ENCODE results near the gene PPP2CA. TPM values are rescaled to one million over a fixed set of nuclear protein-coding genes. Genes with fewer than 3 reads are reported as not detected.
A peak's percentile ranks its signal among the peaks of the same experiment; 100 is the strongest.

The PPP2CA gene
- total and polyA plus RNA-seq, 8 donors: 109 to 153 (median 135) TPM

DNA sequence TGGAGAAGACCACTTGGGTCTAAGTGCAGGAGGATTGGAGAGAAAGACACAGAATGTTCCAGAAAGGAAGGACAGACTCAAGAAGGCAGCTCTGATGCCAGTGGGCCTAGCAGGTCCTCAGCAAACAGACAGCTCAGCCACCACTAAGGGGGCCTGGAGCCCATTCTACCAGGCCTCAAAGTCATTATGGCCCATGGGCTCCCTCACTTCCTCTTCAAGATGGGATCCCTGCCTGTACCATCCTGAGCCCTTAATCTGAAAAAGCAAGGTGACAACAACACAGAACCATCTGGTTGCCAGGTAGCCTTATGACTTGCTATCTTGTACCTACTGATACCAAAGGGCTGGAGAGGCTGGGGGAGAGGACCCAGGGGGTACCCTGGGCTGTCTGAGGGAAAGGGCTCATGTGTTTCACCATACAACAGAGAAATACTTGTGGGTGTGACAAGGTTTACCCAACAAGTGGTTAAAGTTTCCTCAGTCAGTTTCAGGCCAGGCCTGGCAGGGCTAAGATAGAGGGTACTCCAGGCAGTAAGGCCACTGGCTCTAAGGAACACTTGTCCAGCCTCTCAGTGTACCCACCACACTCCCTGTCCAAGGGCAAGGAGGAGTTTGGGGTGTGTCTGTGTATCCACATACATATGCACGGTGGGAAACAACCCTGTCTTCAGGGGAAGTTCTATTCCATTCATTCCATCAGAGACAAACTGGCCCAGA, 80.7 kb downstream of the PPP2CA start:
- Histone ChIP-seq H3K36me3 (peaks cover 0 to 77% of the 10 kb centered on the region in 2 donors), H3K4me3 (no peak overlapping the region), H3K27ac (peak overlapping the region in 1 of 2 donors; percentile 34), H3K27me3 (no peaks in the 10 kb centered on the region), H3K4me1 (peaks cover 0 to 35% of the 10 kb centered on the region in 2 donors), H3K9me3 (no peaks in the 10 kb centered on the region)
- ATAC-seq (no peak), DNase-seq (no peak)
- TF ChIP-seq, protein P1, sequence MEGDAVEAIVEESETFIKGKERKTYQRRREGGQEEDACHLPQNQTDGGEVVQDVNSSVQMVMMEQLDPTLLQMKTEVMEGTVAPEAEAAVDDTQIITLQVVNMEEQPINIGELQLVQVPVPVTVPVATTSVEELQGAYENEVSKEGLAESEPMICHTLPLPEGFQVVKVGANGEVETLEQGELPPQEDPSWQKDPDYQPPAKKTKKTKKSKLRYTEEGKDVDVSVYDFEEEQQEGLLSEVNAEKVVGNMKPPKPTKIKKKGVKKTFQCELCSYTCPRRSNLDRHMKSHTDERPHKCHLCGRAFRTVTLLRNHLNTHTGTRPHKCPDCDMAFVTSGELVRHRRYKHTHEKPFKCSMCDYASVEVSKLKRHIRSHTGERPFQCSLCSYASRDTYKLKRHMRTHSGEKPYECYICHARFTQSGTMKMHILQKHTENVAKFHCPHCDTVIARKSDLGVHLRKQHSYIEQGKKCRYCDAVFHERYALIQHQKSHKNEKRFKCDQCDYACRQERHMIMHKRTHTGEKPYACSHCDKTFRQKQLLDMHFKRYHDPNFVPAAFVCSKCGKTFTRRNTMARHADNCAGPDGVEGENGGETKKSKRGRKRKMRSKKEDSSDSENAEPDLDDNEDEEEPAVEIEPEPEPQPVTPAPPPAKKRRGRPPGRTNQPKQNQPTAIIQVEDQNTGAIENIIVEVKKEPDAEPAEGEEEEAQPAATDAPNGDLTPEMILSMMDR (IDR thresholded peaks at IDR 0.05): no peak
- intact Hi-C loops (cut with DNase I): no loop called here

Small RNA genes lying within 50 kb of the gene (microRNA-seq; reads per million reads assigned to microRNA genes)
- gene MIR3661: 0 to 0.55 reads per million in 2 donors

Other genes with a start within 250 kb of the PPP2CA start
- 100 to 1,000 TPM; 144 to 186 TPM for gene VDAC1, start 221.1 kb downstream of the PPP2CA start, total RNA-seq
- 100 to 1,000 TPM; 118 to 143 (median 130) TPM for gene VDAC1, start 221.1 kb downstream of the PPP2CA start, polyA plus RNA-seq (ENCODE audit: insufficient read length in 6 of 6)
- gene TCF7, start 111.4 kb downstream of the PPP2CA start, total RNA-seq: 1 to 10 TPM; 4.8 to 5.1 TPM
- gene TCF7, start 111.4 kb downstream of the PPP2CA start, polyA plus RNA-seq (ENCODE audit: insufficient read length in 6 of 6): 10 to 100 TPM; 16.0 to 18.8 (median 17.9) TPM
- gene SKP1, start 49.1 kb downstream of the PPP2CA start, total RNA-seq: 100 to 1,000 TPM; 259 to 298 TPM
- 100 to 1,000 TPM; 520 to 584 (median 569) TPM for gene SKP1, start 49.1 kb downstream of the PPP2CA start, polyA plus RNA-seq (ENCODE audit: insufficient read length in 6 of 6)
- gene CDKL3, start 141.1 kb upstream of the PPP2CA start, total RNA-seq: 1 to 10 TPM; 2.4 to 2.9 TPM
- 1 to 10 TPM; 4.5 to 5.8 (median 5.6) TPM for gene CDKL3, start 141.1 kb upstream of the PPP2CA start, polyA plus RNA-seq (ENCODE audit: insufficient read length in 6 of 6)
- gene UBE2B, start 145.5 kb upstream of the PPP2CA start, total RNA-seq: 100 to 1,000 TPM in 1 of 2 donors, 10 to 100 TPM in 1; 95.9 to 102 TPM
- gene UBE2B, start 145.5 kb upstream of the PPP2CA start, polyA plus RNA-seq (ENCODE audit: insufficient read length in 6 of 6): 100 to 1,000 TPM; 111 to 143 (median 127) TPM
- gene CDKN2AIPNL, start 185.8 kb upstream of the PPP2CA start, total RNA-seq: 10 to 100 TPM; 15.5 to 16.0 TPM
- 10 to 100 TPM; 24.9 to 30.8 (median 27.7) TPM for gene CDKN2AIPNL, start 185.8 kb upstream of the PPP2CA start, polyA plus RNA-seq (ENCODE audit: insufficient read length in 6 of 6)

Measured in left lung (tissue), 10 donors.